HepG2 (cell line): ENCODE data around the gene DAD1. TPM values are rescaled to one million over a fixed set of nuclear protein-coding genes. Genes with fewer than 3 reads are reported as not detected.

Experiments
- ATF6 ChIP-seq: sonication (generic); formaldehyde crosslinking; conservative IDR thresholded peaks from 2 replicates; pipeline ENCODE4 v1.4.0; 2020; ENCODE audit warnings: missing genetic modification reagents
- CERS6 ChIP-seq: sonication (generic); formaldehyde crosslinking; IDR thresholded peaks from 2 replicates; pipeline ENCODE4 v1.5.0; 2020; ENCODE audit warnings: missing genetic modification reagents
- IRF9 ChIP-seq: sonication (generic); formaldehyde crosslinking; IDR thresholded peaks from 2 replicates; pipeline ENCODE4 v1.8.0; 2022; ENCODE audit warnings: missing genetic modification reagents, mild to moderate bottlenecking, borderline replicate concordance
- KDM5B ChIP-seq: sonication (generic); formaldehyde crosslinking; IDR thresholded peaks from 2 replicates; pipeline ENCODE4 v1.4.0; 2020; ENCODE audit warnings: missing genetic modification reagents, mild to moderate bottlenecking, borderline replicate concordance
- NONO ChIP-seq, 2 experiments: fragments of 450-650 bp in 1 of 2; sonication (generic) in 1 of 2; formaldehyde crosslinking in 1 of 2; IDR thresholded peaks in 1 of 2; conservative IDR thresholded peaks in 1 of 2; 2 replicates each; pipeline versions ENCODE4 v1.6.1 to v1.8.0; 2017 to 2022; ENCODE audit warnings: mild to moderate bottlenecking in 1 of 2, missing genetic modification reagents in 1 of 2, moderate library complexity in 1 of 2
- NR2C2 ChIP-seq: sonication (generic); formaldehyde crosslinking; IDR thresholded peaks from 2 replicates; pipeline ENCODE4 v1.4.0; 2020; ENCODE audit warnings: missing genetic modification reagents, mild to moderate bottlenecking, moderate library complexity, borderline replicate concordance
- PHF20 ChIP-seq: sonication (generic); formaldehyde crosslinking; IDR thresholded peaks from 2 replicates; pipeline ENCODE4 v1.5.0; 2020; ENCODE audit warnings: mild to moderate bottlenecking, missing genetic modification reagents
- PITX1 ChIP-seq: sonication (generic); formaldehyde crosslinking; IDR thresholded peaks from 2 replicates; pipeline ENCODE4 v1.5.1; 2020; ENCODE audit warnings: mild to moderate bottlenecking, missing genetic modification reagents
- RBM22 ChIP-seq: fragments of 200-400 bp; formaldehyde crosslinking; optimal IDR thresholded peaks from 2 replicates; pipeline ENCODE3; 2017; ENCODE audit warnings: mild to moderate bottlenecking, low read length, moderate library complexity
- TBL1XR1 ChIP-seq: fragments of 150-350 bp; IDR thresholded peaks from 2 replicates; pipeline ENCODE4 v1.6.1; 2014; ENCODE audit warnings: borderline replicate concordance, low read length; ENCODE audit not compliant: partially characterized antibody
- TRIM22 ChIP-seq: fragments of 450-650 bp; IDR thresholded peaks from 2 replicates; pipeline ENCODE4 v1.6.1; 2017
- TRIM24 ChIP-seq: sonication (generic); formaldehyde crosslinking; IDR thresholded peaks from 2 replicates; pipeline ENCODE4 v1.8.0; 2022; ENCODE audit warnings: mild to moderate bottlenecking, missing genetic modification reagents
- ZHX1 ChIP-seq: sonication (generic); formaldehyde crosslinking; IDR thresholded peaks from 2 replicates; pipeline ENCODE4 v1.8.1; 2022; ENCODE audit warnings: low read depth, mild to moderate bottlenecking, missing genetic modification reagents
- ZMYM3 ChIP-seq: sonication (generic); formaldehyde crosslinking; IDR thresholded peaks from 2 replicates; pipeline ENCODE4 v1.5.1; 2020; ENCODE audit warnings: mild to moderate bottlenecking, missing genetic modification reagents
- ZNF549 ChIP-seq: sonication (generic); formaldehyde crosslinking; IDR thresholded peaks from 2 replicates; pipeline ENCODE4 v1.5.0; 2020; ENCODE audit warnings: missing genetic modification reagents
- ZNF724P ChIP-seq: sonication (generic); formaldehyde crosslinking; IDR thresholded peaks from 2 replicates; pipeline ENCODE4 v1.8.0; 2022; ENCODE audit warnings: missing genetic modification reagents, borderline replicate concordance
- ZSCAN5A ChIP-seq: sonication (generic); formaldehyde crosslinking; IDR thresholded peaks from 2 replicates; pipeline ENCODE4 v1.8.0; 2022; ENCODE audit warnings: mild to moderate bottlenecking, missing genetic modification reagents, borderline replicate concordance
- polyA plus RNA-seq, 8 experiments: library from polyadenylated mRNA; depleted of rRNA in 3 of 8; stranded (reverse) in 7 of 8; unstranded in 1 of 8; fragments of >200 nt; fragmentation: Illumina TruSeq in 4 of 8; extraction: Trizol in 4 of 8; gene quantifications; 2 replicates each; pipeline versions ENCODE4 v1.2.1 to v1.2.3, GENCODE V29; 2011 to 2016; ENCODE audit warnings: low read depth in 4 of 8, missing spikeins in 1 of 8, mixed read lengths in 1 of 8; ENCODE audit not compliant: insufficient read depth in 1 of 8
- total RNA-seq, 5 experiments: library from RNA; depleted of rRNA; stranded (reverse); fragments of >200 nt; fragmentation: Illumina TruSeq; extraction: Trizol; gene quantifications; 2 replicates each; pipeline ENCODE4 v1.2.3, GENCODE V29; 2016; ENCODE audit warnings: low read depth in 1 of 5

DAD1 gene
- total and polyA plus RNA-seq, 2 of the 13 experiments (the other 11 are each of a cell fraction or from before 2014, with no cell fraction given): 558 to 626 TPM

GRCh38 chr14:22560662-22561365 is 28.2 kb downstream of the DAD1 start (continued):
- TF ChIP-seq IRF9 (CRISPR knock-in tag): no peak
- TF ChIP-seq ZHX1 (CRISPR knock-in tag): no peak
- no peak for TF ChIP-seq TRIM22
- no peak for TF ChIP-seq ATF6 (CRISPR knock-in tag)
- TF ChIP-seq KDM5B (CRISPR knock-in tag): no peak
- TF ChIP-seq CERS6: no peak
- TF ChIP-seq PITX1 (CRISPR knock-in tag): peak; percentile 94
- no peak for TF ChIP-seq ZNF549 (CRISPR knock-in tag)
- 0 out of 2 replicates have a peak, but pooled peaks have one; percentile 61 for TF ChIP-seq ZSCAN5A (CRISPR knock-in tag)
- TF ChIP-seq NR2C2 (CRISPR knock-in tag): 0 out of 2 replicates have a peak, but pooled peaks have one; percentile 26
- peak; percentile 82 for TF ChIP-seq ZMYM3 (CRISPR knock-in tag)
- TF ChIP-seq ZNF724P (CRISPR knock-in tag): no peak
- TF ChIP-seq NONO (IDR thresholded peaks at IDR 0.05): no peak
- TF ChIP-seq NONO (CRISPR knock-in tag; conservative IDR thresholded peaks at IDR 0.05): peak; percentile 93
- no peak for TF ChIP-seq TBL1XR1
- no peak for TF ChIP-seq RBM22
- TF ChIP-seq PHF20 (CRISPR knock-in tag): no peak
- no peak for TF ChIP-seq TRIM24
